Endothelial cell of umbilical vein (primary cell): Measurements from ENCODE around the gene ZNF385C. TPM values are rescaled to one million over a fixed set of nuclear protein-coding genes. Genes with fewer than 3 reads are reported as not detected.

ENCODE experiments used
- BruUV-seq: library from RNA; stranded (reverse); fragments of 400-500 nt; replicated peaks from 2 replicates; lab custom pipeline; 2021; lab: Mats Ljungman, UMichigan
- CTCF ChIA-PET: fragments of 300-600, 350-600 bp; sonication (Branson Sonifier 250); formaldehyde crosslinking; loops from one replicate; lab custom pipeline; 2021; ENCODE audit warnings: antibody characterized with exemption, inconsistent platforms; lab: Charles Lee
- POLR2A ChIA-PET: fragments of 300-600, 350-600 bp; sonication (Branson Sonifier 250); formaldehyde crosslinking; loops from one replicate; lab custom pipeline; 2021; ENCODE audit warnings: antibody characterized with exemption, inconsistent platforms; lab: Charles Lee
- DNase-seq: peaks from one replicate; pipeline ENCODE4 v3.0.0-alpha.2; 2011; ENCODE audit warnings: low read depth, low spot score
- FAIRE-seq: peaks from 2 replicates; lab custom pipeline; 2011; peaks lifted over from hg19 to GRCh38; lab: Jason Lieb, UNC
- H2AFZ ChIP-seq: 2 replicates; pipeline ENCODE4 v1.6.0; 2012; ENCODE audit warnings: low read depth, low read length, control low read depth, inconsistent platforms
- H3K27ac ChIP-seq: 2 replicates; pipeline ENCODE4 v1.5.1; 2011; ENCODE audit warnings: low read depth, mild to moderate bottlenecking, control low read depth, low read length, moderate library complexity; ENCODE audit not compliant: insufficient read depth
- H3K27me3 ChIP-seq, 2 experiments: 2 replicates each; pipeline versions ENCODE4 v1.6.0 to v1.6.1; 2011; ENCODE audit warnings: low read length in 2 of 2, mixed read lengths in 1 of 2; ENCODE audit not compliant: control insufficient read depth in 2 of 2, insufficient read depth in 2 of 2
- H3K36me3 ChIP-seq, 2 experiments: 2 replicates in 1 of 2; 3 replicates in 1 of 2; pipeline ENCODE4 v1.5.1; 2011; ENCODE audit warnings: low read length in 2 of 2, mild to moderate bottlenecking in 1 of 2, moderate library complexity in 1 of 2; ENCODE audit not compliant: control insufficient read depth in 2 of 2, insufficient read depth in 2 of 2; ENCODE audit errors: extremely low read depth in 1 of 2
- H3K4me1 ChIP-seq: 3 replicates; pipeline ENCODE4 v1.5.1; 2011; ENCODE audit warnings: mild to moderate bottlenecking, low read length; ENCODE audit not compliant: control insufficient read depth, insufficient read depth; ENCODE audit errors: extremely low read depth
- H3K4me2 ChIP-seq: 2 replicates; pipeline ENCODE4 v1.6.1; 2011; ENCODE audit warnings: low read length, control low read depth, mixed read lengths; ENCODE audit not compliant: insufficient read depth
- H3K4me3 ChIP-seq, 3 experiments: fragments of 200-600 bp in 1 of 3; sonication (generic), shearing (Covaris generic) in 1 of 3; replicated peaks in 1 of 3; 2 replicates each; pipeline ENCODE4 v1.5.1; 2011 to 2016; ENCODE audit warnings: control low read depth in 3 of 3, low read length in 3 of 3, mild to moderate bottlenecking in 2 of 3, inconsistent platforms in 1 of 3, low read depth in 1 of 3, moderate library complexity in 1 of 3; ENCODE audit not compliant: insufficient read depth in 1 of 3
- H3K79me2 ChIP-seq: 2 replicates; pipeline ENCODE4 v1.6.0; 2012; ENCODE audit warnings: low read length, inconsistent platforms; ENCODE audit not compliant: control insufficient read depth, insufficient read depth
- H3K9ac ChIP-seq: replicated peaks from 2 replicates; pipeline ENCODE3; 2011; ENCODE audit warnings: low read length, control low read depth; ENCODE audit not compliant: insufficient read depth; ENCODE audit errors: extremely low read depth
- H3K9me1 ChIP-seq: replicated peaks from 3 replicates; pipeline ENCODE4 v1.6.0; 2011; ENCODE audit warnings: mild to moderate bottlenecking, low read length; ENCODE audit not compliant: control insufficient read depth, insufficient read depth; ENCODE audit errors: extremely low read depth
- H3K9me3 ChIP-seq: replicated peaks from 2 replicates; pipeline ENCODE4 v1.5.1; 2012; ENCODE audit warnings: low read length, inconsistent platforms; ENCODE audit not compliant: control insufficient read depth, insufficient read depth
- H4K20me1 ChIP-seq: replicated peaks from 2 replicates; pipeline ENCODE3; 2011; ENCODE audit warnings: mild to moderate bottlenecking, low read length; ENCODE audit not compliant: control insufficient read depth, insufficient read depth; ENCODE audit errors: extremely low read depth
- CTCF ChIP-seq, 2 donors: IDR thresholded peaks; 1 replicate in 1 of 2; 2 replicates in 1 of 2; pipeline ENCODE4 v1.5.1; 2011; ENCODE audit warnings: low read length in 2 of 2, mild to moderate bottlenecking in 2 of 2, moderate library complexity in 2 of 2, control low read depth in 1 of 2, inconsistent platforms in 1 of 2, low read depth in 1 of 2; ENCODE audit not compliant: insufficient read depth in 1 of 2; ENCODE audit errors: extremely low read depth in 1 of 2
- EZH2 ChIP-seq: IDR thresholded peaks from 2 replicates; pipeline ENCODE4 v1.6.1; 2012; ENCODE audit warnings: borderline replicate concordance, low read depth, mild to moderate bottlenecking, moderate library complexity, low read length, inconsistent platforms; ENCODE audit not compliant: severe bottlenecking
- FOS ChIP-seq: IDR thresholded peaks from 2 replicates; pipeline ENCODE4 v1.6.1; 2011; ENCODE audit warnings: mild to moderate bottlenecking, low read length, moderate library complexity, borderline replicate concordance; ENCODE audit not compliant: insufficient read depth
- GATA2 ChIP-seq: IDR thresholded peaks from 2 replicates; pipeline ENCODE4 v1.7.0; 2011; ENCODE audit warnings: low read depth, mild to moderate bottlenecking, moderate library complexity, mixed read lengths, low read length; ENCODE audit not compliant: insufficient read length, insufficient read depth
- JUN ChIP-seq: IDR thresholded peaks from 2 replicates; pipeline ENCODE4 v1.6.1; 2011; ENCODE audit warnings: borderline replicate concordance, low read depth; ENCODE audit not compliant: insufficient read length, insufficient read depth
- MYC ChIP-seq: IDR thresholded peaks from one replicate; pipeline ENCODE4 v1.6.1; 2011; ENCODE audit warnings: mild to moderate bottlenecking, low read depth, low read length
- POLR2A ChIP-seq: IDR thresholded peaks from 2 replicates; pipeline ENCODE4 v1.6.1; 2012; ENCODE audit warnings: low read depth, mild to moderate bottlenecking, control low read depth, low read length
- POLR2AphosphoS5 ChIP-seq: IDR thresholded peaks from 2 replicates; pipeline ENCODE4 v1.6.1; 2012; ENCODE audit warnings: low read depth, mild to moderate bottlenecking, control low read depth, low read length, moderate library complexity; ENCODE audit not compliant: insufficient read depth
- dilution Hi-C: fragments of 300-500 bp; cut with MboI; formaldehyde crosslinking; loops from one replicate; pipeline ENCODE4 v1.15.0; 2019; ENCODE audit warnings: low sequenced_read_pairs; ENCODE audit not compliant: extremely low pct_ligation_motif_present
- intact Hi-C: fragments of 100-400 bp; cut with micrococcal nuclease; formaldehyde crosslinking; loops from one replicate; pipeline ENCODE4 v1.10.0; 2022
- polyA plus RNA-seq, 4 experiments: library from polyadenylated mRNA; depleted of rRNA in 3 of 4; stranded (reverse) in 3 of 4; unstranded in 1 of 4; fragments of >200 nt; gene quantifications; 2 replicates each; pipeline versions ENCODE4 v1.2.1 to v1.2.3, GENCODE V29; 2011 to 2012; ENCODE audit warnings: missing spikeins in 1 of 4
- total RNA-seq: library from RNA; stranded (reverse); gene quantifications from 2 replicates; pipeline ENCODE4 v1.2.3, GENCODE V29; 2021
- TF ChIP-seq, protein P1 (sequence below): IDR thresholded peaks from 2 replicates; pipeline ENCODE4 v1.6.1; 2011; ENCODE audit not compliant: insufficient read depth, insufficient read length

The ZNF385C gene
- total and polyA plus RNA-seq, 2 donors (not counting 3 experiments of a cell fraction or from before 2014, with no cell fraction given), result 0.07 TPM; not detected in 1

DNA sequence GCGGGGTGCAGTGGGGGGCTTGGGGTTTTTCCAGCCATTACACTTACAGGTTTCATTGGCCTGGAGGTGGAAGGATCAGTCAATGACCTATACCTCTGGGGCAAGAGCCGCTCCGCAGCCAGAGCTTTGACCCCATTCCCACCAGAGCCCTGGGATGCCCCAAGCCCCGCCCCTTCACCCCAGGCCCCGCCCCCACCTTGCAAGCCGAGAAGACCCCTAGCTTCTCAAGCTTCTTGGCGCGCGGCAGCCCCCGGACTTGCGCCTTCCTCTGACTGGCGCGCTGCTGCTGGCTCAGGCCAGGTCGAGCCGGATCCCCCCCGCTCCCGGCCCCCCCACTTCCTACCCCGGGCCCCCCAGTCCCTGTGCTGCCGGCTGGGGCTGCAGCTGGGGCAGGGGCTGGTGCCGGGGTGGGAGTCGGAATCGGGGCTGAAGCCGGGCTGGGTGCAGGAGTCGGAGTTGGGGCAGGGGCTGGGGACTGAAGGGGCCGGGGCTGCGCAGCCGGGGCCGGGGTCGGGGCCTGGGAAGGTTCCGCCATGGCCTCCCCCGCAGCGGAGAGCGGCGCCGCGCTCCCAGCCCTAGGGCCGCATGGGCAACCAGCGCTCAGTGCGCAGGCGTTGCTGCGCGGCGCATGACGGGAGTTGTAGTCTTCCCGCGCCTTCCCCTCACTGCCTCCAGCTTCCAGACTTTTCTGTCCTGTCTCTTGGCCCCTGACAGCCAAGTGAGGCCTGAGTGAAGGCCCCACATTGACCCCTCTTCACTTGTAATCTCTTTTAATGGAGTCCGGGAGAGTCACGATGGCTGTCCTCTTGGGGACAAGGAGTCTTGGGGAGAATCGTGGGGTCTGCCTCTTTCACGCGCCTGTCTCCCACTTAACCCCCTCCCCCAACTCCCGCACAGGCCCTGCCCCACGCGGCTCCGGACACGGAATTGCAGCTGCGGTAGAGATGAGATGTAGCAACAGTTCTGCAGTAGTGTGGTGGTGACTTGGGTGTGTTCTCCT, 22.8 kb upstream of the ZNF385C start, which contains the start of gene KAT2A:
TSS of gene KAT2A (minus strand) at position 598 of the 1,000 bp plus-strand sequence. CDS start at position 535, 63 bp downstream.
- Histone ChIP-seq H2AFZ (peak within 1 kb of the TSS; percentile 11), H3K27ac (no peak within 1 kb of the TSS), H3K4me2 (peak within 1 kb of the TSS; percentile 44), H3K4me3 (peak within 1 kb of the TSS in 2 of 3 experiments; percentile 62 to 70), H3K9me3 (no peaks in the 10 kb centered on the region), H4K20me1 (no peaks in the 10 kb centered on the region), H3K9me1 (no peaks in the 10 kb centered on the region), H3K4me1 (peaks cover 5% of the 10 kb centered on the region), H3K9ac (no peak within 1 kb of the TSS), H3K36me3 (peaks cover 9 to 10% of the 10 kb centered on the region in 2 experiments), H3K79me2 (no peaks in the 10 kb centered on the region), H3K27me3 (no peaks in the 10 kb centered on the region)
- peak; percentile 91 for FAIRE-seq
- TF ChIP-seq POLR2AphosphoS5 (peak; percentile 96), MYC (peak; percentile 93), POLR2A (peak; percentile 84), JUN (no peak), FOS (no peak), GATA2 (no peak), EZH2 (no peak), CTCF (IDR thresholded peaks at IDR 0.05; ENCODE audit: extremely low read depth in 1 of 2, insufficient read depth in 1 of 2, low read depth in 1 of 2, low read length in 2 of 2) (no peak)
- TF ChIP-seq, protein P1, sequence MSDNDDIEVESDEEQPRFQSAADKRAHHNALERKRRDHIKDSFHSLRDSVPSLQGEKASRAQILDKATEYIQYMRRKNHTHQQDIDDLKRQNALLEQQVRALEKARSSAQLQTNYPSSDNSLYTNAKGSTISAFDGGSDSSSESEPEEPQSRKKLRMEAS, result peak; percentile 59
- ChIA-PET POLR2A (interaction anchor here (0.6 kb wide), 1 partner anchor 46 kb away, joined by 4 read pairs; no protein-coding TSS in a partner anchor), CTCF (interaction anchor here (0.6 to 6.8 kb wide), 11 partner anchors 8 to 397 kb away, joined by 3 to 74 read pairs (median 3); partner anchors contain the start of genes CNP, HCRT and KCNH4)
- intact Hi-C loops, result loop anchor here (1.0 to 2.0 kb wide), 2 partner anchors 34 to 60 kb away; partner anchors contain the start of gene KCNH4
- dilution Hi-C loops, result loop anchor here (25.0 kb wide), 1 partner anchor 159 kb away; the partner anchor contains the start of gene CNP
- no TSS peak for BruUV-seq
- peak; percentile 79 for DNase-seq
